Activated T-cell treated with anti-CD3 and anti-CD28 coated beads, Interleukin-2, amount 50 U/mL, for 1 hour (primary cell): Measurements from ENCODE around the gene MRGPRG.
A peak's percentile ranks its signal among the peaks of the same experiment; 100 is the strongest.
"Not testable (repeated sequence)": the region's sequence is repeated elsewhere in the genome, so short reads cannot be mapped to it uniquely, and the experiment has no call there.

Experiments
- DNase-seq: peaks from one replicate; pipeline ENCODE4 v3.0.0-alpha.2; 2020

Gene MRGPRG, protein sequence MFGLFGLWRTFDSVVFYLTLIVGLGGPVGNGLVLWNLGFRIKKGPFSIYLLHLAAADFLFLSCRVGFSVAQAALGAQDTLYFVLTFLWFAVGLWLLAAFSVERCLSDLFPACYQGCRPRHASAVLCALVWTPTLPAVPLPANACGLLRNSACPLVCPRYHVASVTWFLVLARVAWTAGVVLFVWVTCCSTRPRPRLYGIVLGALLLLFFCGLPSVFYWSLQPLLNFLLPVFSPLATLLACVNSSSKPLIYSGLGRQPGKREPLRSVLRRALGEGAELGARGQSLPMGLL

DNA sequence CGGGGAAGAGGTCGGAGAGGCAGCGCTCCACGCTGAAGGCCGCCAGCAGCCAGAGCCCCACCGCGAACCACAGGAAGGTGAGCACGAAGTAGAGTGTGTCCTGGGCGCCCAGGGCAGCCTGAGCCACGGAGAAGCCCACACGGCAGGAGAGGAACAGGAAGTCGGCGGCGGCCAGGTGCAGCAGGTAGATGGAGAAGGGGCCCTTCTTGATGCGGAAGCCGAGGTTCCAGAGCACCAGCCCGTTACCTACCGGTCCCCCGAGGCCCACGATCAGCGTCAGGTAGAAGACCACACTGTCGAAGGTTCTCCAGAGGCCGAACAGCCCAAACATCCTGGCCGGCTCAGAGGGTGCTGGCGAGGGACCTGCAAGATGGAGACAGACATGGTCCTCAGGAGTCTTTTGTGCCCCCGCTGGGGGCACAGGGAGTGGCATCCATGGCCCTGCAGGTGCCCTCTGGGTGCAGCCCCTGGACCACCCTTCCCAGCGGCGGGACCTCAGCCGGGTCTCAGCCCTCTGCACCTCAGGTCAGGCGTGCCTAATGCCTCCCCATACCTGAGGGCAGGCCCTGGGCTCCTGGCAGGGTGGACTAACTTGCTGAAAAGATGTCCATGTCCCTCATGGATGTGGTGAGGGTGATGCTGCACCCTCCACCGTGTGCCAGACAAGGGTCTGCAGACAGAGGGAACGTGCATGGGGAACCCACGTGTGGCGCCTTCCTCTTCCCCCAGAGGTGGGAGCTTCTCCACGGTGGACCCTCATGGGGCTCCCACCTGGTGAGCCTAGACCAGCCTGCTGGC, at the start of gene MRGPRG:
TSS of gene MRGPRG (minus strand) at position 331 of the 798 bp plus-strand sequence. CDS start at position 331, 0 bp downstream.
- peak; percentile 12 for DNase-seq

- not testable (repeated sequence) for DNase-seq
Measured at GRCh38 chr11:3262548-3262947, 43.9 kb upstream of the MRGPRG start.

- not testable (repeated sequence) for DNase-seq
Measured at GRCh38 chr11:3261831-3262230, 43.2 kb upstream of the MRGPRG start.

GRCh38 chr11:3257509-3257908, 38.9 kb upstream of the MRGPRG start:
- DNase-seq, result not testable (repeated sequence)

- DNase-seq, result not testable (repeated sequence)
Measured at GRCh38 chr11:3255241-3255640, 36.6 kb upstream of the MRGPRG start.

DNA sequence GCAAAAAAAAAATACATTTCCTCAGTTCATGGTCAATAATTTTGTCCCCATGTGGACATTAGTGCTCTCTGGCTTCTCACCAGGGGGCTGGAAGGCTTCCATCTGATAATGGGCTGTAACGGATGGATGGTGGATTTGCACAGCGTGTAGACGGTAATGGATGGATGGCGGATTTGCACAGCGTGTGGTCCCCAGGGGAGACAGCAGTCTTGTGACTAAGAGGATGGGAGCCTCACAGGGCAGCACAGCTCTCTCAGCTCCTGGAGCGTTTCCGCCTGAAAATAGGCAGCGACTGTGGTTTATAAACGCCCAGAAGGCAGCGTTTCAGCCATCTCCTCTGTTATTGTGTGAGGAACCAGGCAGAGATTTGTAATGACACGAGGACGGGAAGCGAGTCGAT, 36.2 kb upstream of the MRGPRG start:
- not testable (repeated sequence) for DNase-seq

- DNase-seq, result no peak
Measured at GRCh38 chr11:3245071-3245470, 26.5 kb upstream of the MRGPRG start.

DNA sequence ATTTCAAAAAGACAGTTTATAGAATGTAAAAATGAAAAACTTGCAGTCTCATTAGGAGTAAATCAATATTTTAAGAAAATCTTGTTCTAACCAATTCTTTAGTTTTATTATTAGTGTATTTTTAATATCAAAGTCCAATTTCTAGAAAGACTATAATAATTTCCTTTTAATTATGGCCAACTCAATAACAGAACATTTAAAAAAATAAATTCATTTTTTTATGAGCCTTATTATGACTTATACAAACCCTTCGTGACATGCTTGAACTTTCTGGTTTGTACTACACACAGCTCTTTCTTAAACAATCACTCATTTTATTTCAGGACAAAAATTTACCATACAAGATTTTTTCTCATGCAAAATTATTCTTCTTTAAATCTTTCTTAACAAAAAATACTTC, 25.3 kb upstream of the MRGPRG start:
- no peak for DNase-seq

GRCh38 chr11:3237119-3237518, 18.5 kb upstream of the MRGPRG start:
- DNase-seq, result no peak

GRCh38 chr11:3234846-3235245, 16.2 kb upstream of the MRGPRG start:
- no peak for DNase-seq

- DNase-seq, result no peak
Measured at GRCh38 chr11:3232956-3233355, 14.3 kb upstream of the MRGPRG start.

DNA sequence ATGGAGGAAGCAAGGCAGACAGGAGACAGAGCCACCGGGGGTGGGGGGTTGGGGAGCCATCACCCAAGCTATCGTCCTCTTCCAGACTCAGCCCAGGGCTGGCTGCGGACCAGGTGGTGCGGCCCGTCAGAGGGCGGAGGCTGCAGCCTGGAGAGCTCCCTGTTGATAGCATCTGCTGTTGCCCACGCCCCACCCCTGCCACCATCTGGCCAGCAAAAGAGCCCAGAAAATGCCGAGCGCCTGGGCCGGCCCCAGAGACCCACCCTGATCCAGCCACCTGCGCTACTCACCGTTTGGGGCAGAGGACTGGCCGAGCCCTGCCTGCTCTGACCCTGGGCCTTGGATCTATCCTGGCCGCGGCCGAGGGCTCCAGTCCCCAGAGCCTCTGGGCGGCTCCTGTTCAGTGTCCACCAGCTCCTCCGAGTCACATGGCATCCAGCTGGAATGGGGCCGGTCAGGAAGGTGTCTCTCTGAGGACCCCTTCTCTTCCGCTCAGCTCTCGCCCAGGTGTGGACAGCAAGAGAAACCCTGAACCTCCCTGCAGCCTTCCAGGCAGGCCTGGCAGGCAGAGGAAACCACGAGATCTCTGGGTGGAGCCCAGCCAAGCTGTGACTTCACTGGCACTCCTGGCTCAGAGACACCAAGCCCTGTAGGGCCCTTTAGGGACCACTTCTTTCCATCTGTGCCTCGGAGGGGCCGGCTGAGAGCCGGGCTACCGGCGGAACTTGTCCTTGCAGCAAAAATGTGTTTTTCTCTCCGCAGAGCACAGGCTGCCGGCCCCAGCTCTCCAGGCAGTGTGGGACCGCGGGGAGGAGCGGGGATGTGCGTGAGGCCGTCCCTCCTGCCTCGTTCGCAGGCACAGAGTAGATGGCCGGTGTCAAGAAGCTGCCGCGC, 13.5 kb upstream of the MRGPRG start, which contains the start of gene MRGPRE:
TSS of gene MRGPRE (minus strand) at position 567 of the 894 bp plus-strand sequence. CDS start 3,618 bp downstream, outside the sequence.
- no peak for DNase-seq

- DNase-seq, result no peak
Measured at GRCh38 chr11:3231550-3231850, 12.9 kb upstream of the MRGPRG start.

- DNase-seq, result no peak
Measured at GRCh38 chr11:3230636-3231549, 12.3 kb upstream of the MRGPRG start.

- DNase-seq, result no peak
Measured at GRCh38 chr11:3229673-3230630, 11.3 kb upstream of the MRGPRG start.

DNA sequence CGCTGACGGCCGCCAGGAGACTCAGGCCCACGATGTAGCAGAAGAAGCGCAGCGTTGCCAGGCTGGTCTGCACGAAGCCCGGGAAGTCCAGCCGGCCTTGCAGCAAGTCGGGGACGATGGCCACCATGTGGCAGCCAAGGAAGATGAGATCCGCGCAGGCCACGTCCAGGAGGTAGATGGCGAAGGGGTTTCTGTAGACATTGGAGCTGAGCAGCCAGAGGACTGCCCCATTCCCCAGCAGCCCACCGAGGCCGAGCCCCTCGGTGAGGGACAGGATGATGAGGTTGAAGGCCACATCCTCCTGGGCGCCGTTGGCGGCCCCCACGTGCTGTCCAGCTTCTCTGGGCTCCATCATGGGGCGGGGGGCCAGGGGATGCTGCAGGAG, 9.8 kb upstream of the MRGPRG start:
- DNase-seq, result no peak

DNA sequence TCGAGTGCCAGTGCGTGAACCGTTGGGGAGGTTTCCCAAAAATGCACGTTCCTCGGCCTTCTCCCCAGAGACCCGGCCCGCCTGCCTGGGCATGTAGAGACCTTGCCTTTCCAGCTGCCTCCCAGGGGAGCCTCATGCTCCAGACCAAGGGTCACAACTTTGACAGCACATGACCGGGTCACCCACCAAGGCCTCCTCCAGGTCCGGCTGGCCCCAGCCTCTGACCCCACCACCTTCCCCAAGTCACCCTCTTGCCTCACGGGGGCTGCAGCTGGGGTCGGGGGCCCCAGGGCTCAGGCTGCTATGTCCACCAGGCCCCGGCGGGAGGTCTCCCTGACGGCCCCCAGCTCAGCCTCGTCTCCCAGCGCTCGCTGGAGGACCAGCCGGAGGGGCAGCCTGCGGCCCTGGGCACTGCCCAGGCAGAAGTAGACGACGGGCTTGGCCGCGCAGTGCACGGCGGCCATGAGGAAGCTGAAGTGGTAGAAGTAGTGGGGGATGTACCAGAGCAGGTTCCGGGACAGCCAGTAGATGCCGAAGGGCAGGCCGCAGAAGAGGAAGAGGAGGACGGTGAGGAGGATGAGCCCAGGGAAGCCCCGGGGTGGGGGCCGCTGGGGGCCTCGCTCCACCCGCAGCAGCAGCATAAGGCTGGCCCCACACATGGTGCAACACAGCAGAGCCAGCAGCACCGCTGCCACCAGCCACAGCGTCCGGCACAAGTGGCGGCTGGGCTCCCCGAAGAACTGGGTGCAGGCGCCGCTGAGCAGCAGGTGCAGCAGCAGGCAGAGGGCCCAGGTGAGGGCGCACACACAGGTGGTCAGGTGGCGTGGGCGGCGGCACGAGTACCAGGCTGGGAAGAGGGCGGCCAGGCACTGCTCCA, 9.2 kb upstream of the MRGPRG start:
- no peak for DNase-seq

GRCh38 chr11:3226846-3227567, 8.4 kb upstream of the MRGPRG start:
- no peak for DNase-seq
